Astrocyte of the hippocampus (primary cell): ENCODE data around the gene SCRT2.

Experiments
- DNase-seq: peaks from one replicate; pipeline ENCODE4 v3.0.0; 2011; ENCODE audit warnings: low read depth, low spot score

Gene SCRT2

GRCh38 chr20:672963-673602 is 2.5 kb downstream of the SCRT2 start:
- no peak for DNase-seq

DNA sequence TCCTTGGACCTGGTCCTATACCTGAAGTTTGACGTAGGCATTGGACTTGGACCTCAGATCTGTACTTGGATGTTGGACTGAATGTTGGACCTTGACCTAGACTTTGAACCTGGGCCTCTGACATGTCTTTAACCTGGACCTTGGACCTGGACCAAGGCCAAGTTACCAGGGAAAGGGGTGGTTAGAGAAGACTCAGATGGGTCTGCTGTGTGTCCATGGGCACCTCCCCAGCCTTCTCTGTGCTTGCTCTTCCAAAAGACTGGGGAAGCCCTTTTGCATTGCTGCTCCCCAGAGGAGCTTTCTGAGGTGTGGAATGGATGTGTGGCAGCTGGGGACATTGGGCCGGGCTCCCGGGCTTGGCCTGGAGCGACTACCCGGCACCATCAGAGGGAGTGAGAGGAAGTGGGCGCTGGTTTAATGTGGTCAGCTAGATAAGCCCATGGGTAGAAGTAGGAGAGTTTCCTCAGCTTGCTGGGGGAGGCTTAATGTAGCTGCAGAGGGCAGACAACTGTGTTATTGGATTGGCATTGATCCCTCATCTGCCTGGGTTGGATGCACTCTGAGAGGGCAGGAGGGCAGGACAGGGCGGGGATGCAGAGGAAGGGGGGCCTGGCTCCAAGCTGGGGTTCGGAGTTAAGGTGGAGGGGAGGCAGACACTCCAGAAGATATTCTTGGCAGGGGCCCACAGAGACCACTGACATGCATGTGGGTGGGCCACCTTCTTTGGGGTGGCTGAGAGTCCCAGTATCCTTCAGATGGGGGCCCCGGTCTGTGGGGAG is 4.2 kb downstream of the SCRT2 start:
- DNase-seq = no peak

- no peak for DNase-seq
Measured at GRCh38 chr20:669573-669972, 6.0 kb downstream of the SCRT2 start.

- no peak for DNase-seq
Measured at GRCh38 chr20:668638-669037, 7.0 kb downstream of the SCRT2 start.

DNA sequence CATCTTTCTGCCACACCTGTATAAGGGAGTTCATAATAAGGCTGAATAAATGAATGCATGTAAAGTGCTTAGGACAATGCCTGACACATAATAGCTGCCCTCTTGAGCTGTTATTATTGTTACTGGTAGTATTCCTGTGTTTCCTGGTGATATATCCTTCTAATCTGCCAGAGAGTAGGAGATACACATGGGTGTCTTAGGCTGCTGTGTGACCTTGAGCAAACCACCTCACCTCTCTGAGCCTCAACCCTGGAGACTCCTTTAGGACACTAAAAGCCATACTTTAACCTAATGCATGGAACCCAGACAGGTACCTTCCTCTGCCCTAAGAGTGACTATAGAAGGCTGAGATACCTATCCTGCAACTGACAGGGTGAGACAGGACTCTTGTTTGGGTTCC is 7.6 kb downstream of the SCRT2 start:
- DNase-seq = no peak

- DNase-seq = peak; percentile 43
Measured at GRCh38 chr20:667351-668034, 8.1 kb downstream of the SCRT2 start.

DNA sequence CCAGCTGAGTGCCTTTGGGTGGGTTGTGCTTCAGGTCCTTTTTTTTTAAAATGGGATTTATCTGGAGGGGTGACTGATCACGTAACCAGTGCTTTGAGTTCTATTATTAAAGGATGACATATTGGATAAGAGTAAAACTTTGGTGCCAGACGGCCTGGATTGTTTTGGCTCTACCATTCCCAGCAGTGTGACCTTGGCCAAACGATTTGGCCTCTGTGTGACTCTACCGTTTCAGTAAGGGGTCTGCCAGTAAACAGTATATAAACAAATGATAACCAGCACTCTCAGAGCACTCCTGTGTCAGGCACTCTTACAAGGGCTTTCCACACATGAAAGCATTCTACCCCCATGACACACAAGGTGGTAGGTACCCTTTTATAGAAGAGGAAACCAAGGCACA is 8.7 kb downstream of the SCRT2 start:
- no peak for DNase-seq

DNA sequence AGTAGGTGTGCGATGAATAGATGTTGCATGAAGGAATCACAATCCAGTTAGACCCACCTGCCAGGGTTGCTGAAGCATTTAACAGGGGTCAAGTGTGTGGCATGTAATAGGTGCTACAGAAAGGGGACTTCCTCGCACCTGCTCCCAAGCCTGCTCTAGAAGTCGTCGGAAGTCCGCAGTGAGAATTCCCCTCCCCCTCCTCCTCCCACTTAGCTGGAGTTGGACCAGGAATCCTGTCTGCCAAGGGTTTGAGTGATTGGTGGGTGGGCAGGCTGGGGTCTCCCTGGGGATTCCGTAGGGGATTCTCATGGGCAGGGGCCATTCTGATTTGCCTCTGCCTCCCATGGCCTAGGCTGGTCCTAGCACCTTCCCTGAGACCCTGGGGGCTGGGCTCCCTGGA is 10.3 kb downstream of the SCRT2 start:
- DNase-seq = no peak

GRCh38 chr20:664576-664975 is 11.0 kb downstream of the SCRT2 start:
- no peak for DNase-seq

DNA sequence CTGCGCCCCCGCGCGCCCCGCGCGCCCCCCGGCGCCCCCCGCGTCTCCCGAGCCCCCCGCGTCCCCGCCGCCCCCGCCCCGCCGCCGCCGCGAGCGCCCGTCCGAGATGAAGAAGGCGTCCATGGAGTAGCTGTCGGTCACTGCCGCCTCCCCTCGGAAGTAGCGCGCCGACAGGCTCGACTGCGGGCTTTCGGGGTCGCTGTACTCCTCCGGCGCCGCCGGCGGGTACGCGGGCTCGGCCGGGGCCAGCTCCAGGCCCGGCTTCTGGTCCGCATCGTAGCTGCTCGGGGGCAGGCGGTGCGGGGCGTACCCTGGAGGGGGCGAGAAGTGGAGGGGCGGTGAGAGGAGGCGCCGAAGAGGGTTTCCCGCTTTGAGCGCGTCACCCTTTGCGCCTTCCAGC is 11.5 kb downstream of the SCRT2 start:
- DNase-seq = no peak

DNA sequence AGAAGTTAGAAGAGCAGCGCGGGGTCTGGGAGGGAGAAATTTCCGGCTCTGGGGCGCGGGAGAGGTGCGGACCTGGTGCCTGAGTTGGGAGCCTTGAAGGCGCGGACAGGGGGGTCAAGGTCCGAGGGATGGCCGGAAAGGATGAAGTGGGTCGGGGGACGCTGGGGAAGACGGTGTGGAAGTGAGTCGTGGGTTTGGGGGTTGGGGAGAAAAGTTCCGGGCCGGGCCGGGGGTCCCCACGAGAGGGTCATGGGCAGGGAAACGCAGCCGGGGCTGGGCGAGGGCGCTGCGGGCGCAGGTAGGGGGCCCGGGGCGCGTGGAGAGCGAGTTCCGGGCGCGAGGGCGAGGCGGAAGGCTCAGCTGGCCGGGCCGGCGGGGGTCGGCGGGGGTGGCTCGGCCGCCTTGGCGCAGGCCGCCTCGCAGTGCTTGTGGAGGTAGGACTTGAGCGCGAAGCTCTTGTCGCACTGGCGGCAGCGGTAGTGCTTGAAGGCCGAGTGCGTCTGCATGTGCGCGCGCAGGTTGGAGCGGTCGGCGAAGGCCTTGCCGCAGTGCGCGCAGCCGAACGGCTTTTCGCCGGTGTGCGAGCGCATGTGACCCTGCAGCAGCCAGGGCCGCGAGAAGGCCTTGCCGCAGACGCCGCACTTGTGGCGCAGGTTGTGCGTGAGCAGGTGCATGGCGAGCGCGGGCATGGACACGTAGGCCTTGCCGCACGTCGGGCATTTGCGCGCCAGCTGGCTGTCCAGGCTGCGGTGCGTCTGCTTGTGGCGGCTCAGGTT is 12.1 kb downstream of the SCRT2 start:
- DNase-seq = peak; percentile 44

GRCh38 chr20:662277-663192 is 13.1 kb downstream of the SCRT2 start:
- no peak for DNase-seq

DNA sequence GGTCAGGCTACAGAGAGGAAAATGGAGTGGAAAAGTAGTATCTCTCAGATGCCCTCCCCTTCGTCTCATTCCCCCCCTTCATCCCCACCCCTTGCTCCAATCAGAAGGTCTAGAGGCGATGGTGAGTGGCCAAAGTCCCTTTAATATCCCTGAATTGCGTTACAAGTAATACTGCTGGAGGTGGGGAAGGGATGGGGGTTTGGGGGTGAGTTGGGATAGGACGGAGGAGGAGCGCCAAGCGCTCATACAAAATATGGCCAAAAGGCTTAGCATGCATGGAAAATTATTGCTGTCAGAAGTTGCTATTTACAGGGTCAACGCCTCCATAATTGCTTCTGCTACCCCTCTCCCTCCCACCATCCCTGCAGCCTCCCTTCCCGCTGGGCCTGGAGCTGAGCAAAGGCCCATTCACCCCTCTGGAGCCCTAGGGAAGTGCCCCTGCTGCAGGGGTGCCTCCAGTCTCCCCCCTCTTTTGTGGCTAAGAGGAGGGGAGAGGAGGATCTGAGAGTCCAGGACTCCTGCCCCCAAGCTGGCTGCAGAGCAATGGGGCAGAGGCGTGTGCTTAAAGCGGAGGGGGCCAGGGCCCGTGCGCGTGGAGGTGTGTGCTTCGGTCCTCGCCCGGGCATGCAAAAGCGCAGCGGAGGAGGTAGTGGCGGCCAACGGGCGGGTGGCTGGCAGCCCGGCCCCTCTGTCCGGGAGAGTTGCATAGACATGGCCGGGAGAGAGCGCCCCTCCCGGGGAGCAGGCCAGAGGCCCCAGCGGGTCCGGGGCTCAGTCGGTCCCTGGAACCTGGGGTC is 13.9 kb downstream of the SCRT2 start:
- DNase-seq = peak; percentile 34

DNA sequence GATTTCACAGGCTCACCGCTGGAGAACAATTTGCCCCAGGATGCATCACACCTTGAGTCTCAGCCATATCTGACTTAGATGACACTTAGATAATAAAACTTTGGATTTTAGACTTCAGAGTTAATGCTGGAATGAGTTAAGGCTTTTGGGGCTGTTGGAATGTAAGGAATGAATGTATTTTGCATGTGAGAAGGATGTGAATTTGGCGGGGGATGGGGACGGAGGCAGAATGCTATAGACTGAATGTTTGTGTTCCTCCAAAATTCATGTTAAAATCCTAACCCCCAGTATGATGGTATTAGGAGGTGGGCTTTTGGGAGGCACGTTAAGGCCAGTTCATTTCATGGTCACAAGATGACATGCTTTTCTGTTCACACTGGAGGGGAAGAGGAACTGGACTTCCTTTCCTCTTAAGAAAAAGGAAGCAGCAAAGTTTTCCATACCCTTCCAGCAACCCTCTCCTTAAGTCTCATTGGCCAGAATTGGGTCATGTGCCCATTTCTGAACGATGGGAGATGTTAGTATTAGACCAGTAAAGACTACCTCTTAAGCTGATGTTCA is 16.8 kb downstream of the SCRT2 start:
- no peak for DNase-seq

DNA sequence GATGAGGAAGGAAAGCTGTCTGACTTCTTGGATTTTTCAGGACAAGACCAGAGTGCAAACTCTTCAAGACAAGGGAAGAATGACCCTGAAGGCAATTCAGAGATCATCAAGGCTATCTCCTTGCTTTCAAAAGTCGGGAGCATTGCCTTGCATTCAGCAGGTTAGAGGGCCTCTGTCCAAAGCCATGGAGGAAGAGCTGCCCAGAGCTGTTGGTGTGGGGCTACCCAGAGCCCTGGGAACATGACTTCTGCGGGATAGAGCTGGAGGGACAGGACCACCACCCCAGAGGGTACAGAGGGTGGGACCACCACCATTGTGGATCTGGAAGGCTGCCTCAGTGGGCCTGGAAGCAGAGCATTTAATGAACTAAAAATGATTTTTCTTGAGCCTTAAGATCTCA is 17.4 kb downstream of the SCRT2 start:
- DNase-seq = no peak

GRCh38 chr20:655726-656624 is 19.6 kb downstream of the SCRT2 start:
- no peak for DNase-seq

DNA sequence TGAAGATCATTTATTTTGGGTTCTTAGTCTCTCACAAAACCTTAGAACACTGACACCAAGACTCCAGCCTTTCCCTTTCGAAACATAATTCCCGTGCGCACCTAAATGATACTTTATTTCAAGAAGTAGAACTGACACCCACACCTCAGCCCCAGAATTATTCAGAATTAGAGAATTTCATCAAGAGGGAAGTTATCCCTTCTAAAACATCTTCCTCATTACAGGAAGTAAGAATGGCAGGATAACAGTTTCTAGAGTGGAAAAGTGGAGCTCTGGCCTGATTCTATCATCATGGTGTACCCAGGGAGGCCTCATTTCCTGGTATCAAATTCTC is 21.2 kb downstream of the SCRT2 start:
- no peak for DNase-seq

GRCh38 chr20:653590-654416 is 21.8 kb downstream of the SCRT2 start:
- no peak for DNase-seq
